ENCODE data around the gene YWHAB.

YWHAB gene

DNA sequence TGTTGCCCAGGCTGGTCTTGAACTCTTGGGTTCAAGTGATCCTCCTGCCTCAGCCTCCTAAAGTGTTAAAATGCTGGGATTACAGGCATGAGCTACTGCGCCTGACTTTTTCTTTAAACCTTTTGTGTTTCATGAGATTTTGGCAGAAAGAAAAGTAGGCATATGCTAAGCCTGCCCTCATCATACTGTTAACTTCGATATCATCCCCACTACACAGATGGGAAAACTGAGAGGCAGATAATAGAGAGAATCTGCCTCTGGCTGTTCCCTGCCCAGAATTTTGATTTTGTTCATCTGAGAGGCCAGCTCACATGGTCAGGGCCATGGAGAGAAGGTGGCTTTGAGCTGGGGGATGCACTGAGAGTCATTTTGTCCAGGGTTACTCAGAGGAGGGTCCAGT lies 31.9 kb downstream of the YWHAB start:
- no peak for DNase-seq

DNA sequence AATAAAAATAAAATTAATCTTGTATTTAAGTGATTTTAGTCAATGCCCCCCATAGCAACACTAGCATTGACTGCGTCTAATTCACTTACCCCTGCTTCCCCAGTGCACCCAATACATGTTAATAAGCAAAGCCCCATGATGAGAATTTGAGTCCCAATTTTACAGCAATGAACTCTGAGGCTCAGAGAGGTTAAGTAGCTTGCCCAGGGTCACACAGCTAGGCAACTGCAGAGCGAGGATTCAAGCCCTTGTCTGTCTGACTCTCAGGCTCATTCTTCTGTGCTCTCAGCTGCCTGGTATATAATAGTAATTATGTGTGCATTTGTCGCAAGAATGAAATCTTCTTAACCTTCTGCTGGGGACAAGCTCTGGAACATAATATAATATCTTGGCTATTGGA lies 32.8 kb downstream of the YWHAB start:
- DNase-seq: no peak

- no peak for DNase-seq
Measured at GRCh38 chr20:44918761-44919160, 33.3 kb downstream of the YWHAB start.

GRCh38 chr20:44921447-44921846 lies 35.9 kb downstream of the YWHAB start:
- no peak for DNase-seq

GRCh38 chr20:44924541-44924940 lies 39.0 kb downstream of the YWHAB start:
- no peak for DNase-seq

DNA sequence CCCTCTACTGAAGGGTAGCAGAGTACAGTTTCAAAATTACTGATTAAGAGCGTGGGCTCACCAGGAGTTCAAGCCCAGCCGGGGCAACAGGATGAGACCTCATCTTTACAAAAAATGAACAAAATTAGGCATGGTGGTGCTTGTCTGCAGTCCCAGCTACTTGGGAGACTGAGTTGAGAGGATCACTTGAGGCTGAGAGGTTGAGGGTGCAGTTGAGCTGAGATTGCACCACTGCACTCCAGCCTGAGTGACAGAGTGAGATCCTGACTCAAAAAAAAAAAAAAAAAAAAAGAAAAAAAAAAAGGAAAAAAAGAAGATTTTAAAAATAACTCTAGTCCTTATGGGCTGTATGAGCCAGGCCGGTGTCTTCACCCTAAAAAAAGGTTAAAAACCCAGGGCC lies 43.1 kb downstream of the YWHAB start:
- no peak for DNase-seq

GRCh38 chr20:44930517-44931168 lies 45.1 kb downstream of the YWHAB start:
- DNase-seq: no peak

DNA sequence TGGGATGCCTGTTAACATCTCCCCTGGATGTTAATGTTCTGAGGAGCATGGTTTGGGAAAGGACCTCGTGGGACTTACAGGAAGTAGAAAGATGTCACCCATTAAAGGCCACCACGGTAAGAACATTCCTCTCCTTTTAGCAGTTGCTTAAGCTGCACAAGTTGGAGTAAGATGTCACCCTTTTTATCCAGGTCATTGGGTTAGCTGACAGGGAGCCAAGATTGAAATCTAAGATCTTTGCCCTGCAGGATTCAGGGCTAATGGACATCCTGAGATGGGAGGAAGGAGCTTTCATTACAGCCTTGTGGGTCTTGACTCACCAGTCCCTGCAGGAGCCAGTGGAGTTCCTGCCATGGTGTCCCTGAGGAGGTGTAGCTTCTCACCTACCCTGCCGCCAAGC lies 46.4 kb downstream of the YWHAB start:
- no peak for DNase-seq

GRCh38 chr20:44932916-44933315 lies 47.4 kb downstream of the YWHAB start:
- DNase-seq: no peak

- no peak for DNase-seq
Measured at GRCh38 chr20:44936510-44936909, 51.0 kb downstream of the YWHAB start.

- no peak for DNase-seq
Measured at GRCh38 chr20:44938637-44939036, 53.1 kb downstream of the YWHAB start.

DNA sequence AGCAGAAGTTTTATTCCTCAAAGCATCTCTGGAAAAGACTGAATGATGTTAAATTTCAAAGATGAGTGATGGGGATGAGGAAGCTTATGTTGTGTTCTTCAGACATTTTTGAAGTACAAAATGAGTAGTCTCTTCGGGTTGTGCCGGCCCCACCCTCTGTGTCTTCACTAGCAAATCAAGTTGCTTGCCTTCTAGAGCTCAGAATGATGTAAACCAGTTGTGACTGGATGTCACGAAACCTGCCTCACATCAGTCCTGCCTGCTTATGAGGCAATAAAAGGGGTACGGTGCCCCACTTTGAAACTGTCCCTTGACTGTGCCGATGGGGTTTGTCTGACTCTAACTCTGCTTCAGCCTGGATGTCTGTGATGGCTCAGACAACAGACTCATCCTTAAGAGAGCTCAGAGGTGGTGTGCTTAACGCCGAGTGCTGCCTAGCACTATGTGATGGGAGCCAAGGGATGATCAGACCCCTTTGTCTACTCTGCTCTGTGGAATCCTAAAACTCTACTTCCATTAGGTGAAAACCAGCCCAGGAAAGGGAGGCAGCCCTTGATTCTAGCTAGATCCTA lies 55.7 kb downstream of the YWHAB start:
- DNase-seq: no peak

DNA sequence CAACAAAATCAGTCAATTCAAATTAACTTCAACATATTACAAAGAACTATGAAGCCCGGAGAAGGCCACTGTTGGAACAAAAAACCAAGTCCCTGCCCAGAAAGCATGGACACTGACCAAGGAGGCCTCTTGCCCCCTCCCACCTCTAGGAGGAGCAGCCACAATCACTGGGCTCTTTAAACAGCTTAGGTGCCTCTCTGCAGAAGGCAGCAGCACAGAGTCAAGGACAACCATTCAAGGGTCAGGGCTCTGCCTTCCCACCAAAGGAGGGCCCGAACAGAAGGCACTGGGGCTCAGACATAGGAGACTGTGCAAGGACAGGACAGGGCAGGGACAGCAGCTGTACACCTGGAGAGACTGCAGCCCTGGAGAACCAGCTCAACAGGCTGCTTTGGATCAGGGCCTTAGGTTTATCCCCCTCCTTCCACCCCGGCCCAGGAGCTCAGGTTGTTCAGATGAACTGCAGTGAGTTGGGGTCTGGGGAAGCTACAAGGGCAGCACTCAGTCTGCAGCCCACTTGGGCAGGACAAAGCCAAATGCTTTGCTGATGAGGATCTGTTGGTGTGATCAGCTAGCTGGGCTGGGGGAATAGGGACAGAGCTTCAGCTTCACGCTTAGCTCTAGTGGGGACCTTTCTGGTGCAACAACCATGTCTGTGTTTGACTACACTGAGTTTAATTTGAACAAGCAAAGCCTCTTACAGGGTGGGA lies 56.9 kb downstream of the YWHAB start:
- DNase-seq: no peak

DNA sequence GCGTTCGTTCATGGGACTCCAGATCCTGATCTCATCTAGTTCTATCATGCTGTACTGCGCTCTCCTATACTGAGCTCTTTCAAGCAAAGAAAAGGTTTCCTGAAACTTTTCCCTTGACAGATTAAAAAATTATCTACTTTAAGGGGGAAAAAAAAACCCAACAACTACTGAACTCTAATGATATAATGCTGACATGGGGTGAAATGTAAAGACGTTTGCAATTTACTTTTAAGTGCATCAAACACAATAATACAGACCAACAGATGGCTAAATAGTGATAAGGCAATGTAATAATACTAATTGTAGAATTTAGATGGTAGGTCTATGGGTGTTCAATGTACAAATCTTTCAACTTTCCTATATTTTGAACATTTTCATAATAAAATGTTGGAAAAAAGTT lies 58.3 kb downstream of the YWHAB start:
- DNase-seq: no peak

- no peak for DNase-seq
Measured at GRCh38 chr20:44945261-44945660, 59.8 kb downstream of the YWHAB start.

GRCh38 chr20:44946271-44946852 lies 60.9 kb downstream of the YWHAB start:
- no peak for DNase-seq

- no peak for DNase-seq
Measured at GRCh38 chr20:44948107-44948506, 62.6 kb downstream of the YWHAB start.

- DNase-seq: no peak
Measured at GRCh38 chr20:44948513-44948912, 63.0 kb downstream of the YWHAB start.

DNA sequence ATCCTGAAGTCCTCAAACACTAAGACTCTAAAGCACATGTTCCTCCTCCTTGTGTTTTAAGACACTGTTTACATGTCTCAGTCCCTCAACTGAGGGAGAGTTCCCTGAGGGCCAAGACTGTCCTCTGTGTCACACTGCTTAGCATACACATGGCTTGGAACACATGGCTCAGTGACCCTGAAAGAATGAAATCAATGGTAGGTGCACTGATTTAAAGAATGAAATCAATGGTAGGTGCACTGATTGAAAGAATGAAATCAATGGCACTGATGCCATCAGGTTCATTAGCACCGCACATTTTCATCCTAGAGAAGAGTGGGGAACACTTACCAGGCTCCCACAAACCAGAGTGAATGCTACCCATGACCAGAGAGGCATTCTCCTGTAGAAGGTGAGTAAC lies 64.9 kb downstream of the YWHAB start:
- DNase-seq: no peak

GRCh38 chr20:44952731-44953130 lies 67.2 kb downstream of the YWHAB start:
- DNase-seq: no peak

DNA sequence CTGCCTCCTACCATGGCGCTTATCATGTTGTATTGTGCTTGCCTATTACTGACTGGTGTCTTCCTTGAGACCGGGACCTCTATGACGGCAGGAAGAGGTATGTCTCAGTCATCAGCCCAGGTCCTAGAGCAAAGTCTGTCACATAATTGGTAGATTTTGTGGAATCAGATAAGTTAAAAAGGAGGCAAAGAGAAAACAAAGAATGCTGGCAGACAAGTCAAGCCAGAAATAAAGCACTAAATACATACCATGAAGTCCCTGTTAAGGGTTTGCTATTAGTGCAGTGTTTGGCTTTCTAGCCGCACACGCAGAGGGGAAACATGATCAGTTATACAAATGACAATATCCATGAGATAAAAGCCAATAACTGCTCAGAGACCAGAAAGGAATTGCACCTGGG lies 68.7 kb downstream of the YWHAB start:
- DNase-seq: no peak

GRCh38 chr20:44955270-44955669 lies 69.8 kb downstream of the YWHAB start:
- no peak for DNase-seq

DNA sequence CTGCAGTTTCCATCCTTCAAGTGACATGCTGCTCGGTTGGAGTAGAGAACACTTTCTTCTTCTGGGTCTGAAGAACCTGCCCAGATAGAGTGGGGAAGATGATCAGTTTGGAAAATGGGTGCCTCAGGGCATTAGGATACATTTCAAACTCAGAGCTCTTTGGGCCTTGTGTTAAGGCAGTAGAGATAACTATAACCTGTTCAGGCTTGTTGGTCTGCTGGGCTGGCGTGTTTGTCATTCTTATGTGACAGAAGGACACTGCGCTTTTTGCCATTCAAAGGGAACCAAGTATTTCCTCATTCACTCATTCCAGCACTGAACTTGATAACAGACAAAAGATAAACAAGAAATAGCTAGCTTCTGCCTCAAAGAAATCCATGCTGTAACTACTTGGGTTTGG lies 70.9 kb downstream of the YWHAB start:
- DNase-seq: no peak

Measured in CD4-positive, alpha-beta T cell treated with Interleukin-4 for 1 hour (primary cell).